Brain microvascular endothelial cell (primary cell): ENCODE results near the gene NLGN4X.

ENCODE experiments used
- DNase-seq: peaks from one replicate; pipeline ENCODE4 v3.0.0-alpha.2; 2020
- H3K27ac ChIP-seq: fragments of 250-450 bp; sonication (Bioruptor Pico); 2 replicates; pipeline ENCODE4 v1.5.1; 2020; ENCODE audit warnings: mild to moderate bottlenecking, moderate library complexity
- H3K27me3 ChIP-seq: fragments of 250-450 bp; sonication (Bioruptor Pico); replicated peaks from 2 replicates; pipeline ENCODE4 v1.5.1; 2020; ENCODE audit warnings: mild to moderate bottlenecking
- H3K36me3 ChIP-seq: fragments of 250-450 bp; sonication (Bioruptor Pico); replicated peaks from 2 replicates; pipeline ENCODE4 v1.5.1; 2020; ENCODE audit warnings: mild to moderate bottlenecking
- H3K4me3 ChIP-seq: 2 replicates; pipeline ENCODE4 v1.5.1; 2011; ENCODE audit warnings: low read depth, mild to moderate bottlenecking, control low read depth, low read length, moderate library complexity
- in situ Hi-C: cut with HindIII; loops from 2 replicates; pipeline ENCODE4 v1.10.0; 2017; ENCODE audit warnings: low sequenced_read_pairs, low pct_ligation_motif_present
- TF ChIP-seq, protein P1 (sequence below): IDR thresholded peaks from 2 replicates; pipeline ENCODE4 v1.5.1; 2011; ENCODE audit warnings: low read depth, mild to moderate bottlenecking, moderate library complexity, low read length, control low read depth, inconsistent platforms; ENCODE audit errors: missing control alignments

Gene NLGN4X

DNA sequence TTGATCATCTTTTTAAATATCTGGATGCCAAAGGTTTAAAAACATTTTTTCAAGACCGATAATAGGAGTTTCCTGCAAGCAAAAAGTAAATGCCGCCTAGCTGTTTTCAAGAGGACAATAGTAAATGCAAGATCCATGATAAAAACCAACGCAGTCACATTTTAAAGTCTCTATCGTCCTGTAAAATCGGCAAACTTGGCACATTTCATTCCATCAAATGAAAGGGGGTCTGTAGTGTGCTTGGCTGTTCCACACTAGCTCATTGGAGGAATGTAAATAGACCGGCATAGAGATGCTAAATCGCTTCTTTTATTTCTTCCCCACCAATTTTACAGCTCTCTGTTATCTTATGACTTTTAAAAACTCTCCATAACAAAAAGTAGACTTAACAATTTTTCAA lies 202.2 kb downstream of the NLGN4X start:
- in situ Hi-C loops, result no loop called here
- Histone ChIP-seq H3K4me3 (no peak overlapping the region), H3K27me3 (no peaks in the 10 kb centered on the region)

DNA sequence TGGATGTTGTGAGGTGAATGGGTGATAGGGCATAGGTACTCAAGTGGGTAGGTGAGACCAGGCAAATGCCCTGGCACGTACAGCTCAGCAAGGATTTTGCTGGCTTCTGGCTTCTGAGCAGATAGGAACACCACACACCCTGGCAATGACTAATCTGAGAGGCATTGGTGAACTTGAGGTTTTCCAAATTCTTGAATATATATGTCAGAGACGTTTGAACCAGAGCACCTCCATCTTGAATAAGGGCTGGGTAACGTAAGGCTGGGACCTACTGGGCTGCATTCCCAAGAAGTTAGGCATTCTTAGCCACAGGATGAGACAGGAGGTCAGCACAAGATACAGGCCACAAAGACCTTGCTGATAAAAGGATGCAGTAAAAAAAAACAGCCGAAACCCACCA lies 204.5 kb downstream of the NLGN4X start:
- H3K27me3 ChIP-seq, result no peaks in the 10 kb centered on the region
- TF ChIP-seq, protein P1, sequence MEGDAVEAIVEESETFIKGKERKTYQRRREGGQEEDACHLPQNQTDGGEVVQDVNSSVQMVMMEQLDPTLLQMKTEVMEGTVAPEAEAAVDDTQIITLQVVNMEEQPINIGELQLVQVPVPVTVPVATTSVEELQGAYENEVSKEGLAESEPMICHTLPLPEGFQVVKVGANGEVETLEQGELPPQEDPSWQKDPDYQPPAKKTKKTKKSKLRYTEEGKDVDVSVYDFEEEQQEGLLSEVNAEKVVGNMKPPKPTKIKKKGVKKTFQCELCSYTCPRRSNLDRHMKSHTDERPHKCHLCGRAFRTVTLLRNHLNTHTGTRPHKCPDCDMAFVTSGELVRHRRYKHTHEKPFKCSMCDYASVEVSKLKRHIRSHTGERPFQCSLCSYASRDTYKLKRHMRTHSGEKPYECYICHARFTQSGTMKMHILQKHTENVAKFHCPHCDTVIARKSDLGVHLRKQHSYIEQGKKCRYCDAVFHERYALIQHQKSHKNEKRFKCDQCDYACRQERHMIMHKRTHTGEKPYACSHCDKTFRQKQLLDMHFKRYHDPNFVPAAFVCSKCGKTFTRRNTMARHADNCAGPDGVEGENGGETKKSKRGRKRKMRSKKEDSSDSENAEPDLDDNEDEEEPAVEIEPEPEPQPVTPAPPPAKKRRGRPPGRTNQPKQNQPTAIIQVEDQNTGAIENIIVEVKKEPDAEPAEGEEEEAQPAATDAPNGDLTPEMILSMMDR, result no peak
- DNase-seq, result no peak
- H3K36me3 ChIP-seq, result no peaks in the 10 kb centered on the region
- H3K27ac ChIP-seq, result no peak overlapping the region
- in situ Hi-C loops, result no loop called here
- H3K4me3 ChIP-seq, result no peak overlapping the region

More for the DNA sequence above, 202.2 kb downstream of the NLGN4X start:
- no peak for DNase-seq
- Histone ChIP-seq H3K36me3 (no peaks in the 10 kb centered on the region), H3K27ac (no peak overlapping the region)
- TF ChIP-seq, protein P1, result no peak

DNA sequence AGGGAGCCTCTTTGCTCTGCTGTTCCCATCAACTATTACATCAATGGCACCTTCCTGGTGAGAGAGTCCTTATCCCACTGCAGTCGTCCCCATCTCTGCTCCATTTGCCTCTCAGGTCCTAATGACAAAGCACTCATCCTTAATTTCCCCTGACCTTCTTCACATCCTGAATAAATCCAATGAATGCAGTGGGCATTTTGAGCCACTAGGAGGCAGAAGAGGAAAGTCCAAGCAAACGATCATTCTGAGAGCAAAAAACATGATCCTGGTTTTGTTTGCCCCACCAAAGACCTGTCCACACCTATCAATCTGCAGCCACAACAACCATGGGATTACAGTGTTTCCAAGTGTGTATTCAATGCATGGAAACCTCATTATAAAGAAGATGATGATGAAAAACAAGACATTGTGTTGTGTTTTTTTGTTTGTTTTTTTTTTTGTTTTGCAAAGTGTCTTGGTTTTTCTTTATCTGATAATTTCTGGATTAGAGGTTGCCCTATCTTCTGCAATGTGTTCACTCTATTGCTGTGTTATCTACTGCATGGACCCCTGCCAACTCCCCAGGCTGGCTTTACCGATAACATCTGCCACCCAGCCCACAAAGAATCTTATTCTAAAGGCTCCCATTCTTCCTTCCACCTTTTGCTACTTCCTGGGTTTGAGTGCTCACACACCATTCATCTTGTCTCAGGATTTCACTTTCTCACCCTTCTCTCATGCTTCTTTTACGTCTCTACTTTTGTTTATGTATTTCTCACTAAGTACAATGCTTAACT lies 207.2 kb downstream of the NLGN4X start:
- Histone ChIP-seq H3K27me3 (no peaks in the 10 kb centered on the region), H3K27ac (no peak overlapping the region), H3K4me3 (no peak overlapping the region), H3K36me3 (no peaks in the 10 kb centered on the region)
- TF ChIP-seq, protein P1, result peak; percentile 71
- DNase-seq, result peak; percentile 25
- in situ Hi-C loops, result no loop called here

DNA sequence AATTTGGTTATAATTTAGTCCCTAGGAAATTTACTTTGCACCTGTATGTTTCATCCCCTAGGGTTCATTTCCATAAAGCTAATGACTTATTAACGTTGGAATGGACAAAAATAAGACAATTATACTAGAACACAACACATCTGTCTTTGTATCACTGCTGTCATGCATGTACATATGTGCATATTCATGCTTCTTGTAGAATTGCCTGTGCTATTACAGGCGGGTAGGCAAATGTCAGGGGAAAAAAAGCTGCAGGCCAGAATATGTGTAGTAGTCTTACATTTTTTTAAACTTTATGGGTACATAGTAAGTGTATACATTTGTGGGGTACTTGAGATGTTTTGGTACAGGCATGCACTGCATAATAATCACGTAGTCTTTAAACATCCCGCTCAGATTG lies 209.6 kb downstream of the NLGN4X start:
- H3K27ac ChIP-seq, result no peak overlapping the region
- in situ Hi-C loops, result no loop called here
- no peaks in the 10 kb centered on the region for H3K36me3 ChIP-seq
- no peak overlapping the region for H3K4me3 ChIP-seq
- no peak for DNase-seq
- TF ChIP-seq, protein P1, result no peak
- H3K27me3 ChIP-seq, result no peaks in the 10 kb centered on the region

DNA sequence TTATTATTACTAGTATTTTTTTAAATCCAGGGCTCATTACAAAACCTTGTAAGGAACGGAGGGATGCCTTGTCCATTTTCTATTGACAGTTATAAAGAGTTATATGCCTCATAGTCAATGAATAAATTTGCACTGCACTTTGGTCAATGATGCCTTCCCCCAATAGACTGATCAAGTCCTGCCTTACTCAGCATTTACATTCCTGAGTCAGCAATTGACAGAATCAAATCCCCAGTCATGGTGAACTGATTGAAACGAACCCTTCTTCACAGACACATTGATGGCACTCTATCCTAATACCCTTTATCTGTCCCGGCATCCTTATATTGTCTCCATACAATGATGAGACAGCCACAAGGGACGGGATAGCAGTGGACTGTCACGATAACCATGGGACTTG lies 213.2 kb downstream of the NLGN4X start:
- Histone ChIP-seq H3K27me3 (no peaks in the 10 kb centered on the region), H3K36me3 (no peaks in the 10 kb centered on the region), H3K27ac (no peak overlapping the region), H3K4me3 (no peak overlapping the region)
- in situ Hi-C loops, result no loop called here
- DNase-seq, result no peak
- TF ChIP-seq, protein P1, result no peak

DNA sequence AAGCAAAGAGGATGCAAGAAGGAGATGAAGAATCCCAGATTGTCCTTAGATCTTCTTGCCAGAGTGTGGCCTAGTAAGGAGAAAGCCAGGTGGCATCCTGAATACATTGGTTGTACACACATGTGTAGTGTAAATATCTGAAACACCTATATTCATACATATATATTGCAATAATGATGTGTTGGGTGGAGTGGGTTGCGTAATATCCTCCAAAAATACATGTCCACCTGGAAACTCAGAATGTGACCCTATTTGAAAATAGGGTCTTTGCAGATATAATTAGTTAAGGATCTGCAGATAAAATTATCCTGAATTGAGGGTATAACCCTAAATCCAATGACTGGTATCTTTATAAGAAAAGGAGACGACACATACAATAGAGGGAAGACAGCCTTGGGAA lies 216.3 kb downstream of the NLGN4X start:
- no peak overlapping the region for H3K4me3 ChIP-seq
- no peaks in the 10 kb centered on the region for H3K36me3 ChIP-seq
- no peaks in the 10 kb centered on the region for H3K27me3 ChIP-seq
- DNase-seq, result no peak
- H3K27ac ChIP-seq, result no peak overlapping the region
- in situ Hi-C loops, result no loop called here
- TF ChIP-seq, protein P1, result no peak
